K562 (cell line): Measurements from ENCODE around the gene PCOLCE2.
A peak's percentile ranks its signal among the peaks of the same experiment; 100 is the strongest.
"Not testable (repeated sequence)": the region's sequence is repeated elsewhere in the genome, so short reads cannot be mapped to it uniquely, and the experiment has no call there.

ENCODE experiments used
- FOXP1 ChIP-seq: sonication (generic); formaldehyde crosslinking; IDR thresholded peaks from 2 replicates; pipeline ENCODE4 v1.8.0; 2022; ENCODE audit warnings: mild to moderate bottlenecking, missing genetic modification reagents
- LARP7 ChIP-seq: fragments of 450-650 bp; IDR thresholded peaks from 2 replicates; pipeline ENCODE4 v1.6.1; 2016
- MAZ ChIP-seq, 2 experiments: fragments of 450-650 bp in 1 of 2; sonication (generic) in 1 of 2; formaldehyde crosslinking; IDR thresholded peaks in 1 of 2; conservative IDR thresholded peaks in 1 of 2; 2 replicates each; pipeline versions ENCODE4 v1.4.0 to v1.5.0; 2020; ENCODE audit warnings: mild to moderate bottlenecking in 1 of 2, missing genetic modification reagents in 1 of 2
- POLR2AphosphoS5 ChIP-seq: IDR thresholded peaks from 2 replicates; pipeline ENCODE4 v1.6.1; 2011; ENCODE audit warnings: mild to moderate bottlenecking, low read depth, low read length, moderate library complexity; ENCODE audit not compliant: control insufficient read depth, insufficient read depth
- RCOR1 ChIP-seq, 2 experiments: IDR thresholded peaks; 2 replicates each; pipeline ENCODE4 v1.6.1; 2012; ENCODE audit warnings: low read depth in 2 of 2, low read length in 2 of 2, borderline replicate concordance in 1 of 2, improper control_type of control experiment in 1 of 2
- SMC3 ChIP-seq: conservative IDR thresholded peaks from 2 replicates; pipeline ENCODE4 v1.6.1; 2011; ENCODE audit warnings: low read depth, low read length, improper control_type of control experiment; ENCODE audit not compliant: insufficient read depth
- STAT5B ChIP-seq: fragments of 250-450 bp; sonication (Bioruptor Pico); IDR thresholded peaks from 2 replicates; pipeline ENCODE4 v1.8.0; 2021; ENCODE audit warnings: mild to moderate bottlenecking, inconsistent platforms
- TAL1 ChIP-seq: fragments of 450-650 bp; IDR thresholded peaks from 2 replicates; pipeline ENCODE4 v1.6.1; 2016; ENCODE audit warnings: mild to moderate bottlenecking
- ZNF316 ChIP-seq: fragments of 450-650 bp; IDR thresholded peaks from 2 replicates; pipeline ENCODE4 v1.6.1; 2016
- TF ChIP-seq, protein P1 (sequence below), 3 experiments: IDR thresholded peaks in 2 of 3; conservative IDR thresholded peaks in 1 of 3; 2 replicates each; pipeline ENCODE4 v1.5.1; 2011 to 2012; ENCODE audit warnings: low read length in 3 of 3, mild to moderate bottlenecking in 3 of 3, control low read depth in 2 of 3, improper control_type of control experiment in 1 of 3, inconsistent platforms in 1 of 3, low read depth in 1 of 3, mixed read lengths in 1 of 3, moderate library complexity in 1 of 3; ENCODE audit not compliant: insufficient read depth in 2 of 3
- TF ChIP-seq, protein P2 (sequence below): sonication (generic); formaldehyde crosslinking; IDR thresholded peaks from 2 replicates; pipeline ENCODE4 v1.8.1; 2023; ENCODE audit warnings: missing genetic modification reagents, mild to moderate bottlenecking, borderline replicate concordance

- TF ChIP-seq, protein P1, sequence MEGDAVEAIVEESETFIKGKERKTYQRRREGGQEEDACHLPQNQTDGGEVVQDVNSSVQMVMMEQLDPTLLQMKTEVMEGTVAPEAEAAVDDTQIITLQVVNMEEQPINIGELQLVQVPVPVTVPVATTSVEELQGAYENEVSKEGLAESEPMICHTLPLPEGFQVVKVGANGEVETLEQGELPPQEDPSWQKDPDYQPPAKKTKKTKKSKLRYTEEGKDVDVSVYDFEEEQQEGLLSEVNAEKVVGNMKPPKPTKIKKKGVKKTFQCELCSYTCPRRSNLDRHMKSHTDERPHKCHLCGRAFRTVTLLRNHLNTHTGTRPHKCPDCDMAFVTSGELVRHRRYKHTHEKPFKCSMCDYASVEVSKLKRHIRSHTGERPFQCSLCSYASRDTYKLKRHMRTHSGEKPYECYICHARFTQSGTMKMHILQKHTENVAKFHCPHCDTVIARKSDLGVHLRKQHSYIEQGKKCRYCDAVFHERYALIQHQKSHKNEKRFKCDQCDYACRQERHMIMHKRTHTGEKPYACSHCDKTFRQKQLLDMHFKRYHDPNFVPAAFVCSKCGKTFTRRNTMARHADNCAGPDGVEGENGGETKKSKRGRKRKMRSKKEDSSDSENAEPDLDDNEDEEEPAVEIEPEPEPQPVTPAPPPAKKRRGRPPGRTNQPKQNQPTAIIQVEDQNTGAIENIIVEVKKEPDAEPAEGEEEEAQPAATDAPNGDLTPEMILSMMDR (IDR thresholded peaks at IDR 0.05 in 2 of 3, conservative IDR thresholded peaks at IDR 0.05 in 1 of 3; ENCODE audit: insufficient read depth in 2 of 3, low read depth in 1 of 3, low read length in 3 of 3), result not testable (repeated sequence)
- TF ChIP-seq POLR2AphosphoS5; LARP7; STAT5B (CRISPR knock-in tag); SMC3; TAL1; MAZ (CRISPR knock-in tag; conservative IDR thresholded peaks at IDR 0.05 in 1 of 2, IDR thresholded peaks at IDR 0.05 in 1 of 2); RCOR1 (IDR thresholded peaks at IDR 0.05; ENCODE audit: borderline replicate concordance in 1 of 2, low read depth in 2 of 2, low read length in 2 of 2); FOXP1 (CRISPR knock-in tag): not testable (repeated sequence)
- TF ChIP-seq, protein P2, sequence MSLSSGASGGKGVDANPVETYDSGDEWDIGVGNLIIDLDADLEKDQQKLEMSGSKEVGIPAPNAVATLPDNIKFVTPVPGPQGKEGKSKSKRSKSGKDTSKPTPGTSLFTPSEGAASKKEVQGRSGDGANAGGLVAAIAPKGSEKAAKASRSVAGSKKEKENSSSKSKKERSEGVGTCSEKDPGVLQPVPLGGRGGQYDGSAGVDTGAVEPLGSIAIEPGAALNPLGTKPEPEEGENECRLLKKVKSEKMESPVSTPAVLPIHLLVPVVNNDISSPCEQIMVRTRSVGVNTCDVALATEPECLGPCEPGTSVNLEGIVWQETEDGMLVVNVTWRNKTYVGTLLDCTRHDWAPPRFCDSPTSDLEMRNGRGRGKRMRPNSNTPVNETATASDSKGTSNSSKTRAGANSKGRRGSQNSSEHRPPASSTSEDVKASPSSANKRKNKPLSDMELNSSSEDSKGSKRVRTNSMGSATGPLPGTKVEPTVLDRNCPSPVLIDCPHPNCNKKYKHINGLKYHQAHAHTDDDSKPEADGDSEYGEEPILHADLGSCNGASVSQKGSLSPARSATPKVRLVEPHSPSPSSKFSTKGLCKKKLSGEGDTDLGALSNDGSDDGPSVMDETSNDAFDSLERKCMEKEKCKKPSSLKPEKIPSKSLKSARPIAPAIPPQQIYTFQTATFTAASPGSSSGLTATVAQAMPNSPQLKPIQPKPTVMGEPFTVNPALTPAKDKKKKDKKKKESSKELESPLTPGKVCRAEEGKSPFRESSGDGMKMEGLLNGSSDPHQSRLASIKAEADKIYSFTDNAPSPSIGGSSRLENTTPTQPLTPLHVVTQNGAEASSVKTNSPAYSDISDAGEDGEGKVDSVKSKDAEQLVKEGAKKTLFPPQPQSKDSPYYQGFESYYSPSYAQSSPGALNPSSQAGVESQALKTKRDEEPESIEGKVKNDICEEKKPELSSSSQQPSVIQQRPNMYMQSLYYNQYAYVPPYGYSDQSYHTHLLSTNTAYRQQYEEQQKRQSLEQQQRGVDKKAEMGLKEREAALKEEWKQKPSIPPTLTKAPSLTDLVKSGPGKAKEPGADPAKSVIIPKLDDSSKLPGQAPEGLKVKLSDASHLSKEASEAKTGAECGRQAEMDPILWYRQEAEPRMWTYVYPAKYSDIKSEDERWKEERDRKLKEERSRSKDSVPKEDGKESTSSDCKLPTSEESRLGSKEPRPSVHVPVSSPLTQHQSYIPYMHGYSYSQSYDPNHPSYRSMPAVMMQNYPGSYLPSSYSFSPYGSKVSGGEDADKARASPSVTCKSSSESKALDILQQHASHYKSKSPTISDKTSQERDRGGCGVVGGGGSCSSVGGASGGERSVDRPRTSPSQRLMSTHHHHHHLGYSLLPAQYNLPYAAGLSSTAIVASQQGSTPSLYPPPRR (CRISPR knock-in tag), result not testable (repeated sequence)
- peak; percentile 83 for TF ChIP-seq ZNF316
These were observed 5.3 kb downstream of the PCOLCE2 start for GRCh38 chr3:142883534-142883933.
